Stomach (tissue), 9 donors: ENCODE measurements around the gene STX18. TPM values are rescaled to one million over a fixed set of nuclear protein-coding genes. Genes with fewer than 3 reads are reported as not detected.
"Not testable (repeated sequence)": the region's sequence is repeated elsewhere in the genome, so short reads cannot be mapped to it uniquely, and the experiment has no call there.

ENCODE experiments used
- DNase-seq, 2 donors: peaks; one replicate each; pipeline versions ENCODE4 v3.0.0 to v3.0.0-alpha.2; 2013 to 2019
- H3K27ac ChIP-seq, 5 donors: fragments of 200-600 bp in 4 of 5; sonication (generic) in 4 of 5; one replicate each; pipeline ENCODE4 v1.5.1; 2013 to 2019; ENCODE audit warnings: mild to moderate bottlenecking in 1 of 5, moderate library complexity in 1 of 5
- H3K27me3 ChIP-seq, 3 donors: fragments of 200-600 bp; sonication (generic); one replicate each; pipeline ENCODE4 v1.5.1; 2017 to 2019; ENCODE audit warnings: mixed run types in 1 of 3
- H3K36me3 ChIP-seq, 4 donors: fragments of 200-600 bp; sonication (generic); 1 replicate in 3 of 4; 2 replicates in 1 of 4; pipeline ENCODE4 v1.5.1; 2016 to 2019
- H3K4me1 ChIP-seq, 4 donors: fragments of 200-600 bp; sonication (generic); one replicate each; pipeline ENCODE4 v1.5.1; 2016 to 2019
- H3K4me3 ChIP-seq, 4 donors: fragments of 200-600 bp; sonication (generic) in 3 of 4; one replicate each; pipeline ENCODE4 v1.5.1; 2016 to 2019; ENCODE audit warnings: mild to moderate bottlenecking in 1 of 4
- H3K9me3 ChIP-seq, 4 donors: fragments of 200-600 bp; sonication (generic); one replicate each; pipeline ENCODE4 v1.5.1; 2016 to 2019
- CTCF ChIP-seq, 7 experiments: fragments of 450-650 bp in 4 of 7; fragments of 200-600 bp in 3 of 7; sonication (generic) in 3 of 7; IDR thresholded peaks; one replicate each; pipeline ENCODE4 v1.5.1; 2016 to 2019; ENCODE audit warnings: antibody characterized with exemption in 7 of 7, control low read depth in 2 of 7, mild to moderate bottlenecking in 1 of 7
- EP300 ChIP-seq: sonication (generic); formaldehyde crosslinking; IDR thresholded peaks from one replicate; pipeline ENCODE4 v1.6.1; 2017; ENCODE audit warnings: antibody characterized with exemption
- POLR2A ChIP-seq, 4 donors: fragments of 450-650 bp; IDR thresholded peaks; one replicate each; pipeline ENCODE4 v1.6.1; 2016; ENCODE audit warnings: antibody characterized with exemption in 4 of 4, control low read depth in 2 of 4, mild to moderate bottlenecking in 1 of 4, moderate library complexity in 1 of 4
- POLR2AphosphoS5 ChIP-seq, 3 donors: sonication (generic); formaldehyde crosslinking; IDR thresholded peaks; one replicate each; pipeline ENCODE4 v1.6.1; 2016; ENCODE audit warnings: antibody characterized with exemption in 3 of 3
- WGBS, 5 donors: extraction: QIAGEN DNeasy Blood & Tissue Kit in 3 of 5; methylation state at CpG; one replicate each; pipeline versions ENCODE4 v1.1.5 to v1.1.7; 2013 to 2018; 5-methylcytosine and 5-hydroxymethylcytosine counted together
- intact Hi-C: fragments of 100-400 bp; cut with DNase I; formaldehyde crosslinking; loops from one replicate; pipeline ENCODE4 v1.15.1; 2023; ENCODE audit warnings: low total_unique reads
- polyA plus RNA-seq, 3 donors: library from polyadenylated mRNA; stranded (reverse); fragments of 200-250 nt; gene quantifications; one replicate each; pipeline ENCODE4 v1.2.3, GENCODE V29; 2013
- total RNA-seq, 5 donors: library from RNA; depleted of rRNA; stranded (reverse); fragments of >200 nt; gene quantifications; one replicate each; pipeline versions ENCODE4 v1.1.0 to v1.2.3, GENCODE V29; 2014 to 2016
- donor health status: healthy with polysubstance abuse.
- donor health status: Bipolar disorder and iron deficiency.
- donor health status: healthy.

The STX18 gene
- total and polyA plus RNA-seq, 8 donors, result 17.1 to 91.6 (median 26.3) TPM

GRCh38 chr4:4560136-4560535, 18.3 kb upstream of the STX18 start:
- WGBS, 5 donors, result 76 to 88% (median 86%) methylated on average over 3 of the region's 3 CpGs
- Histone ChIP-seq H3K27ac (no peak overlapping the region), H3K4me1 (no peaks in the 10 kb centered on the region), H3K4me3 (no peak overlapping the region), H3K9me3 (no peaks in the 10 kb centered on the region), H3K27me3 (no peaks in the 10 kb centered on the region), H3K36me3 (peaks cover 0 to 11% (median 2%) of the 10 kb centered on the region in 4 donors)
- DNase-seq, result no peak
- TF ChIP-seq POLR2AphosphoS5 (IDR thresholded peaks at IDR 0.05), result no peak
- no peak for TF ChIP-seq POLR2A (IDR thresholded peaks at IDR 0.05)
- no peak for TF ChIP-seq EP300
- intact Hi-C loops, result no loop called here

DNA sequence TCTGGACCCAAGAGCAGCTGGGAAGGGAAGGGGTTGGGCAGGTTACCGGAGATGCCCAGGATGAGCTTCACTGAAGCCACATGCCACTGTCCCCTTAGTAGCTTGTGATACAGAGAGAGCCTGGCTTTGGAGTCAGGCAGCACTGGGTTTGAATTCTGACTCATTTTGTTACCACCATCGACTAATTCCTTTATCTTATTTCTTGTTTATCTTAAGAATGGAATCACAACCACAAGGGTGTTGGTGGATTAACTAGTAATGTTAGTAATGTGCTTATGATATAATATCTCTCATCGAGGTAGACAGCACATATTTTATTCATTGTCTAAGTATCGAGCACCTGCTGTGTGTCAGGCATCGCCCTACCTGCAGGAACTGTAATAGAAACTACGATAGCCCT, 17.7 kb upstream of the STX18 start:
- WGBS, 5 donors, result 43 to 59% (median 45%) methylated on average over 6 of the region's 6 CpGs
- H3K27ac ChIP-seq, result no peak overlapping the region
- no peaks in the 10 kb centered on the region for H3K4me1 ChIP-seq
- H3K9me3 ChIP-seq, result no peaks in the 10 kb centered on the region
- H3K27me3 ChIP-seq, result no peaks in the 10 kb centered on the region
- no peak for TF ChIP-seq EP300
- no peak for TF ChIP-seq CTCF (IDR thresholded peaks at IDR 0.05)
- no peak for TF ChIP-seq POLR2A (IDR thresholded peaks at IDR 0.05)
- no peak for TF ChIP-seq POLR2AphosphoS5 (IDR thresholded peaks at IDR 0.05)
- peaks cover 0 to 5% (median 0%) of the 10 kb centered on the region in 4 donors for H3K36me3 ChIP-seq
- H3K4me3 ChIP-seq, result no peak overlapping the region
- no peak for DNase-seq
- intact Hi-C loops, result no loop called here

DNA sequence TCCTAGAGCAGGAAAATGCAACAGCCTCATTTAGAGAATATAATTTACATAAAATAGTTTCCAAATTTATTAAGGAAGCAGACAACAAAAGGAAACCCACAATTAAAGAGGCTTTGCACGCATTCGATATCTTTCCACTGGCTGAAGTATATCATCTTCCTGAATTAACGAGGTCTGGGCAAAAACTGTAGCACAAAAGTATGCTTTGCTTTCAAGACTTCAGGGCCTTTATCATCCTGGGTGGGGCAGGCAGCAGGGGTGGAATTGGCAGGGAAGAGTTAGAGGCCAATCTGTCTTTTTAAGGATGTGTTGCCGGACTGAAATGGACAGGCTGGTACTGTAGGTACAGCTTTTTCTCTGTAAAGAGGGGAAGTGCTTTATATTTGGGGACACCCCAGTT, 17.0 kb upstream of the STX18 start:
- Histone ChIP-seq H3K4me1 (no peaks in the 10 kb centered on the region), H3K27ac (no peak overlapping the region), H3K9me3 (no peaks in the 10 kb centered on the region), H3K36me3 (no peaks in the 10 kb centered on the region), H3K4me3 (no peak overlapping the region), H3K27me3 (no peaks in the 10 kb centered on the region)
- intact Hi-C loops, result no loop called here
- 68 to 72% (median 69%) methylated on average over 4 of the region's 4 CpGs for WGBS, 5 donors
- no peak for TF ChIP-seq POLR2AphosphoS5 (IDR thresholded peaks at IDR 0.05)
- TF ChIP-seq CTCF (IDR thresholded peaks at IDR 0.05), result no peak
- TF ChIP-seq POLR2A (IDR thresholded peaks at IDR 0.05), result no peak
- TF ChIP-seq EP300, result no peak
- DNase-seq, result no peak

DNA sequence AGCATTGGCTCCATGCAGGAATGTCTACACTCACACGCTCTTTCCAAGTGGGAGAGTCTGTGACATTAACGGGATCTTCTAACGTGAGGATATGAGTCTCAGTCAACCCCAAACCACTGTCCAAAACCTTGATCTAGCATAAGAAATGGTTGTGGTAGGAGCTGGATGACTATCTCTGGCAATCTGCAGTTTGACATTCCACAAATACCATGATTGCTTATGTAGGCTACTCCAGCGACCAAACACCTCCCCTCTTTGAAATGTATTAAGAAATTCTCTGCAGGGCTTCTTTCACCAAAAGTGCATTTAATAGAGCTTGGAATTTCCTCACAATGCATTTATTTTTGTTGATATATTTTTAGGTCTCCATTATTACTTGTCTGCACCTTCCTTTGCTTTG, 14.1 kb upstream of the STX18 start:
- WGBS, 5 donors, result 80 to 88% (median 83%) methylated on average over 4 of the region's 4 CpGs
- Histone ChIP-seq H3K4me3 (no peak overlapping the region), H3K27ac (no peak overlapping the region), H3K4me1 (no peaks in the 10 kb centered on the region), H3K27me3 (no peaks in the 10 kb centered on the region), H3K9me3 (no peaks in the 10 kb centered on the region), H3K36me3 (peaks cover 0 to 14% (median 4%) of the 10 kb centered on the region in 4 donors)
- TF ChIP-seq EP300, result no peak
- no peak for TF ChIP-seq CTCF (IDR thresholded peaks at IDR 0.05)
- no peak for TF ChIP-seq POLR2AphosphoS5 (IDR thresholded peaks at IDR 0.05)
- TF ChIP-seq POLR2A (IDR thresholded peaks at IDR 0.05), result no peak
- intact Hi-C loops, result no loop called here
- no peak for DNase-seq

DNA sequence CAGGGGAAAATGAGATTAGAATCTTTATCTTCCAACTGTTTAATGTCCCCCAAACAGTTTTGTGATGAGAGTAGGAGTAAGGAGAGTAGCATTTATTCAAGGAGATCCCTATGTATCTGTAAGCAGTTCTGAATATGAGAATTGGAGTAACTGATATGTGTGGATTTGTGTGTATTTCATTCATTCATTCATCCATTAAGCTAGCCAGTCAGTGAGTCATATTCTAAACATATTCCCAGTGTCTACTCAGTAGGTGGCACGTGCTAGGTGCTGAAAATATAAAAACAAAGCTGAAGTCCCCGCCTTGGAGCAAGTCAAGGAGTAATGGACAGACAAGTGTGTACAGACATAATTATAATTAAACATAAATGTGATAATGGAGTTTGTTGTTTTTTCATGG, 12.4 kb upstream of the STX18 start:
- intact Hi-C loops, result no loop called here
- Histone ChIP-seq H3K27me3 (no peaks in the 10 kb centered on the region), H3K36me3 (peaks cover 0 to 24% (median 16%) of the 10 kb centered on the region in 4 donors), H3K4me1 (no peaks in the 10 kb centered on the region), H3K4me3 (no peak overlapping the region), H3K27ac (no peak overlapping the region), H3K9me3 (no peaks in the 10 kb centered on the region)
- DNase-seq, result no peak
- 84 to 92% (median 91%) methylated on average over 2 of the region's 2 CpGs for WGBS, 5 donors
- TF ChIP-seq EP300 (no peak), POLR2A (IDR thresholded peaks at IDR 0.05) (no peak), POLR2AphosphoS5 (IDR thresholded peaks at IDR 0.05) (no peak)

GRCh38 chr4:4552042-4552441, 10.2 kb upstream of the STX18 start:
- 93 to 97% (median 94%) methylated on average over 5 of the region's 5 CpGs for WGBS, 5 donors
- H3K4me1 ChIP-seq, H3K27me3 ChIP-seq, intact Hi-C loops, H3K4me3 ChIP-seq, H3K27ac ChIP-seq, H3K9me3 ChIP-seq, DNase-seq: not testable (repeated sequence)
- H3K36me3 ChIP-seq, result peaks cover 0 to 43% (median 35%) of the 10 kb centered on the region in 4 donors

DNA sequence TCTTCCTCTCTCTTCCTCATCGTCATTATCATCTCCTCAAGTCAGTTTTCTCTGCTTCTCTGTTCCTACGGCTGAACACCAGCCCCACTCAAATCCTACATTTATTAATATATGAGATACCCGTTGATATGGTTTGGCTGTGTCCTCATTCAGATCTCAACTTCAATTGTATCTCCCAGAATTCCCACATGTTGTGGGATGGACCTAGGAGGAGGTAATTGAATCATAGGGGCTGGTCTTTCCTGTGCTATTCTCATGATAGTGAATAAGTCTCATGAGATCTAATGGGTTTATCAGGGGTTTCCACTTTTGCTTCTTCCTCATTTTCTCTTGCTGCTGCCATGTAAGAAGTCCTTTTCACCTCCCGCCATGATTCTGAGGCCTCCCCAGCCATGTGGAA, 8.3 kb upstream of the STX18 start:
- 72 to 87% (median 82%) methylated on average over 4 of the region's 4 CpGs for WGBS, 5 donors
- peaks cover 0 to 55% (median 44%) of the 10 kb centered on the region in 4 donors for H3K36me3 ChIP-seq
- H3K27me3 ChIP-seq, H3K4me3 ChIP-seq, H3K9me3 ChIP-seq, DNase-seq, intact Hi-C loops, H3K4me1 ChIP-seq, H3K27ac ChIP-seq: not testable (repeated sequence)
